ENCODE results near the gene INO80E. TPM values are rescaled to one million over a fixed set of nuclear protein-coding genes. Genes with fewer than 3 reads are reported as not detected.

INO80E gene
- polyA plus RNA-seq, 1 of the 3 experiments (the other 2 are of a cell fraction): 46.6 TPM

DNA sequence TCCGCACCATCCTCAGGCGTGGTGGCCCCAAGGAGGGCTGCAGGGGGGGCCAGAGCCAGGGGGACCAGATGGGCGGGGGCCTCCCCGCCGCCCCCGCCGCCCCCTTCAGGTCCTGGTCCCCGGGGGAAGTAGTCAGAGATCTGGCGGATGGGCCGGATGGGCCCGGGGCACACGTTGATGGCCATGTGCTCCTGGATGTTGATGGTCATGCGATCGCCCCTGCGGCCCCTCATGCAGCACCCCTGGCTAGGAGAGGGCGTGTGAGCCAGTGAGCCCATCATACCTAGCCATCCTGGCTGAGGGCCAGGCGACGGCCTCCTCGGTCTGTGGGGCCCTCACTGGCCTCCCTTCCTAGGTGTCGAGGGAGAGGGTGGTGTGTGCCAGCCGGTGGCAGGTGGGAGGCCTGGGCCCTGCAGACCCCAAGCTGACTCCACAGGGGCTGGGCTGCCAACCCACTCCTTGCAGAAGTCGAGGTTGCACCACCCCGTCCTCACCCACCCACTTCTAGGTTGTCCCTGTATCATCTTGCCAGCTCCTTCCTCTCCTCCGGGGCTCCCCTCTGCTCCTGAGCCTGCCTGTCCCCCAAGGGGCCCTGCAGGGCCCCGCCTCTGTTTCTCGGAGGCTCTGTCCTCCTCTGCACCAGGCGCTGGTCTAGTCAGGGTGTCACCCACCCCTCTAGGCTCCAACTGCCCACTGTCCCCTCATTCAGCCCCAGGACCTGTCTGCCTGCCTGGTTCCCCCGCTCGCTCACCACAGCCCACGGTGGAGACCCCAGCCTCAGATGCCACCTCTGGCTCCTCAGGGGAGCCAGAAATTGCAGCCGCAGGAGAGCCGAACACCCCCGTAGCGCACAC, 14.2 kb downstream of the INO80E start:
- WGBS (ENCODE audit: low lambda C conversion rate): 75% methylated on average over 24 of the region's 34 CpGs
- peak; percentile 56 for DNase-seq
- H3K4me3 ChIP-seq (ENCODE audit: low read depth in 2 of 2, low read length in 1 of 2): peak overlapping the region; percentile 46 to 53; a peak in 2 of 4 replicates

GRCh38 chr16:30010844-30011713, 15.0 kb downstream of the INO80E start, which contains the start of gene DOC2A:
TSS of gene DOC2A (minus strand) at chr16:30011027. CDS start at chr16:30010222, 805 bp downstream.
- Histone ChIP-seq H3K9ac (no peak within 1 kb of the TSS), H3K4me1 (ENCODE audit: control insufficient read depth in 1 of 2, insufficient read depth in 2 of 2, low read depth in 1 of 2, low read length in 1 of 2) (peaks cover 0 to 5% of the 10 kb centered on the region in 2 experiments; a peak in 1 of 4 replicates), H3K79me2 (ENCODE audit: insufficient read depth) (no peaks in the 10 kb centered on the region), H4K20me1 (ENCODE audit: insufficient read depth) (no peaks in the 10 kb centered on the region), H3K9me2 (no peaks in the 10 kb centered on the region), H3K36me3 (replicated peaks in 1 of 2; ENCODE audit: control insufficient read depth in 1 of 2, insufficient read depth in 2 of 2, low read length in 1 of 2) (peaks cover 0 to 1% of the 10 kb centered on the region in 2 experiments), H3K27me3 (ENCODE audit: insufficient read depth) (no peaks in the 10 kb centered on the region), H3K4me3 (ENCODE audit: low read depth in 2 of 2, low read length in 1 of 2) (peak within 1 kb of the TSS; percentile 46 to 53; a peak in 3 of 4 replicates), H3K4me2 (peak within 1 kb of the TSS; percentile 85; the same call in 1 of the 2 replicates), H3K27ac (ENCODE audit: low read depth in 2 of 2, low read length in 1 of 2) (no peak within 1 kb of the TSS), H2AFZ (ENCODE audit: low read depth) (no peak within 1 kb of the TSS), H3F3A (replicated peaks; ENCODE audit: insufficient read depth) (no peaks in the 10 kb centered on the region), H3K9me3 (no peaks in the 10 kb centered on the region)
- ChIA-PET POLR2A (interaction anchor here (0.6 to 1.0 kb wide), 2 partner anchors 54 to 125 kb away, joined by 3 read pairs; partner anchors contain the start of gene ALDOA), CTCF (interaction anchor here (1.5 kb wide), 1 partner anchor 14 kb away, joined by 4 read pairs; no protein-coding TSS in a partner anchor)
- TF ChIP-seq MXI1 (IDR thresholded peaks at IDR 0.05; ENCODE audit: low read depth, low read length) (peak; percentile 61), MAX (IDR thresholded peaks at IDR 0.05; ENCODE audit: low read depth) (peak; percentile 53; the same call in 1 of the 2 replicates), RAD21 (IDR thresholded peaks at IDR 0.05; ENCODE audit: low read length) (no peak)
- DNase-seq: peak; percentile 93
- WGBS (ENCODE audit: low lambda C conversion rate): 3% methylated on average over 58 of the region's 99 CpGs

More for the DNA sequence above, 14.2 kb downstream of the INO80E start:
- no peaks in the 10 kb centered on the region for H3K79me2 ChIP-seq (ENCODE audit: insufficient read depth)
- H4K20me1 ChIP-seq (ENCODE audit: insufficient read depth): no peaks in the 10 kb centered on the region
- ChIA-PET CTCF (interaction anchor here (0.6 to 1.5 kb wide), 4 partner anchors 13 to 191 kb away, joined by 3 to 4 read pairs (median 3); partner anchors contain the start of gene CDIPT), POLR2A (interaction anchor here (0.6 to 1.1 kb wide), 3 partner anchors 10 to 124 kb away, joined by 3 read pairs; partner anchors contain the start of gene ALDOA)
- H3K9me2 ChIP-seq: no peaks in the 10 kb centered on the region
- no peak overlapping the region for H3K9ac ChIP-seq
- no peak overlapping the region for H2AFZ ChIP-seq (ENCODE audit: low read depth)
- TF ChIP-seq ELF1 (IDR thresholded peaks at IDR 0.05): no peak
- no peak for TF ChIP-seq EZH2phosphoT487 (IDR thresholded peaks at IDR 0.05; ENCODE audit: borderline replicate concordance, low read depth)
- TF ChIP-seq FOXM1 (IDR thresholded peaks at IDR 0.05; ENCODE audit: low read depth): no peak
- no peak for TF ChIP-seq IRF3 (IDR thresholded peaks at IDR 0.05; ENCODE audit: low read depth, low read length)
- H3F3A ChIP-seq (replicated peaks; ENCODE audit: insufficient read depth): no peaks in the 10 kb centered on the region
- H3K4me1 ChIP-seq (ENCODE audit: control insufficient read depth in 1 of 2, insufficient read depth in 2 of 2, low read depth in 1 of 2, low read length in 1 of 2): peaks cover 0 to 5% of the 10 kb centered on the region in 2 experiments; a peak in 1 of 4 replicates
- no peaks in the 10 kb centered on the region for H3K27me3 ChIP-seq (ENCODE audit: insufficient read depth)
- no peaks in the 10 kb centered on the region for H3K9me3 ChIP-seq
- H3K4me2 ChIP-seq: peak overlapping the region; percentile 85; the same call in 1 of the 2 replicates
- peaks cover 0 to 4% of the 10 kb centered on the region in 2 experiments for H3K36me3 ChIP-seq (replicated peaks in 1 of 2; ENCODE audit: control insufficient read depth in 1 of 2, insufficient read depth in 2 of 2, low read length in 1 of 2)
- no peak overlapping the region for H3K27ac ChIP-seq (ENCODE audit: low read depth in 2 of 2, low read length in 1 of 2)

Measured in SK-N-SH (cell line).